ENCODE measurements around the gene MCF2L.

DNA sequence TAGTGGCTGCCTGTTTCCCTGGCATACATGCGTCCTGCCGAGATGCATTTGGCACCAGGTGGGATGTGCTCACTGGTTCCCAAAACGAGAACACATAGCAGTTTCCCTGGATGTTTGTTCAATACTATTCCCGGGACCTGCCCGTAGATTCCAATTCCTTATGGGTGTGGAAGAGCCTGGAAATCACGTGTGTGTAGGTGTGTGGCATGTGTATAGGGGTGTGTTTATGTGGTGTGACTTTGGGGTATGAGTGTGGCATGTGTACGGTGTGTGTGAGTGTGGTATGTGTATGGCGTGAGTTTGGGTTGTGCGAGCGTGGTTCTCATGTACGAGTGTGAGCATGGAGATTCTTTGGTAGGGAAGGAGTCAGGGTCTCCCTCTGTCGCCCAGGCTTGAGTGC lies 133.7 kb downstream of the MCF2L start:
- no peak for TF ChIP-seq POLR2A (IDR thresholded peaks at IDR 0.05)
- TF ChIP-seq, protein P1, sequence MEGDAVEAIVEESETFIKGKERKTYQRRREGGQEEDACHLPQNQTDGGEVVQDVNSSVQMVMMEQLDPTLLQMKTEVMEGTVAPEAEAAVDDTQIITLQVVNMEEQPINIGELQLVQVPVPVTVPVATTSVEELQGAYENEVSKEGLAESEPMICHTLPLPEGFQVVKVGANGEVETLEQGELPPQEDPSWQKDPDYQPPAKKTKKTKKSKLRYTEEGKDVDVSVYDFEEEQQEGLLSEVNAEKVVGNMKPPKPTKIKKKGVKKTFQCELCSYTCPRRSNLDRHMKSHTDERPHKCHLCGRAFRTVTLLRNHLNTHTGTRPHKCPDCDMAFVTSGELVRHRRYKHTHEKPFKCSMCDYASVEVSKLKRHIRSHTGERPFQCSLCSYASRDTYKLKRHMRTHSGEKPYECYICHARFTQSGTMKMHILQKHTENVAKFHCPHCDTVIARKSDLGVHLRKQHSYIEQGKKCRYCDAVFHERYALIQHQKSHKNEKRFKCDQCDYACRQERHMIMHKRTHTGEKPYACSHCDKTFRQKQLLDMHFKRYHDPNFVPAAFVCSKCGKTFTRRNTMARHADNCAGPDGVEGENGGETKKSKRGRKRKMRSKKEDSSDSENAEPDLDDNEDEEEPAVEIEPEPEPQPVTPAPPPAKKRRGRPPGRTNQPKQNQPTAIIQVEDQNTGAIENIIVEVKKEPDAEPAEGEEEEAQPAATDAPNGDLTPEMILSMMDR (IDR thresholded peaks at IDR 0.05): no peak

Measured in breast epithelium (tissue), 3 donors.